GM18868 (cell line): ENCODE results near the gene NPW.

Experiments used
- ATAC-seq: cut with Tn5 transposase; IDR thresholded peaks from one replicate; pipeline ENCODE4 v1.9.1; 2021; ENCODE audit warnings: mild to moderate bottlenecking, moderate library complexity; ENCODE audit not compliant: unreplicated experiment

The NPW gene

GRCh38 chr16:2019518-2019920 is at the start of gene NPW:
NPW (plus strand) TSS chr16:2019785.
- no peak for ATAC-seq

GRCh38 chr16:1971796-1972489 is 47.6 kb upstream of the NPW start, which contains the start of gene TBL3:
TBL3 (plus strand) TSS chr16:1972053; CDS start chr16:1972165, 112 bp downstream.
- ATAC-seq: peak; percentile 85

- no peak for ATAC-seq
Measured at GRCh38 chr16:1972490-1972877, 47.1 kb upstream of the NPW start.

- no peak for ATAC-seq
Measured at GRCh38 chr16:1973461-1974156, 46.0 kb upstream of the NPW start.

- ATAC-seq: no peak
Measured at GRCh38 chr16:1974157-1975070, 45.2 kb upstream of the NPW start.

- no peak for ATAC-seq
Measured at GRCh38 chr16:1975432-1976215, 44.0 kb upstream of the NPW start.

GRCh38 chr16:1976216-1976520 is 43.4 kb upstream of the NPW start:
- no peak for ATAC-seq

GRCh38 chr16:1976951-1977874 is 42.4 kb upstream of the NPW start:
- no peak for ATAC-seq

GRCh38 chr16:1977875-1978268 is 41.7 kb upstream of the NPW start:
- ATAC-seq: no peak

- ATAC-seq: no peak
Measured at GRCh38 chr16:1978476-1979120, 41.0 kb upstream of the NPW start.

GRCh38 chr16:1979271-1980029 is 40.1 kb upstream of the NPW start:
- no peak for ATAC-seq

GRCh38 chr16:1980030-1980769 is 39.4 kb upstream of the NPW start:
- no peak for ATAC-seq

- no peak for ATAC-seq
Measured at GRCh38 chr16:1980770-1981087, 38.9 kb upstream of the NPW start.

GRCh38 chr16:1981398-1981836 is 38.2 kb upstream of the NPW start, which contains the start of gene NOXO1:
NOXO1 (minus strand) TSS chr16:1981469; CDS start chr16:1981179, 290 bp downstream.
- no peak for ATAC-seq

- no peak for ATAC-seq
Measured at GRCh38 chr16:1982013-1982433, 37.6 kb upstream of the NPW start.

GRCh38 chr16:1982991-1983543 is 36.5 kb upstream of the NPW start:
- no peak for ATAC-seq

- ATAC-seq: peak; percentile 71
Measured at GRCh38 chr16:1983544-1984346, 35.8 kb upstream of the NPW start, which contains the start of gene GFER. GFER (plus strand) TSS chr16:1984193; CDS start chr16:1984219, 26 bp downstream.
